Astrocyte of the cerebellum (primary cell): Measurements from ENCODE around the gene SLX9.
"Not testable (repeated sequence)": the region's sequence is repeated elsewhere in the genome, so short reads cannot be mapped to it uniquely, and the experiment has no call there.

Experiments used
- DNase-seq: peaks from one replicate; pipeline ENCODE4 v3.0.0-alpha.2; 2011; ENCODE audit warnings: low read depth
- H3K4me3 ChIP-seq: 2 replicates; pipeline ENCODE4 v1.5.1; 2011; ENCODE audit warnings: mild to moderate bottlenecking, low read depth, low read length, moderate library complexity
- in situ Hi-C: cut with HindIII; loops from 2 replicates; pipeline ENCODE4 v1.10.0; 2017; ENCODE audit warnings: low sequenced_read_pairs
- TF ChIP-seq, protein P1 (sequence below): IDR thresholded peaks from 2 replicates; pipeline ENCODE4 v1.5.1; 2012; ENCODE audit warnings: low read length, low read depth, moderate library complexity, mild to moderate bottlenecking; ENCODE audit errors: missing control alignments

SLX9 gene

DNA sequence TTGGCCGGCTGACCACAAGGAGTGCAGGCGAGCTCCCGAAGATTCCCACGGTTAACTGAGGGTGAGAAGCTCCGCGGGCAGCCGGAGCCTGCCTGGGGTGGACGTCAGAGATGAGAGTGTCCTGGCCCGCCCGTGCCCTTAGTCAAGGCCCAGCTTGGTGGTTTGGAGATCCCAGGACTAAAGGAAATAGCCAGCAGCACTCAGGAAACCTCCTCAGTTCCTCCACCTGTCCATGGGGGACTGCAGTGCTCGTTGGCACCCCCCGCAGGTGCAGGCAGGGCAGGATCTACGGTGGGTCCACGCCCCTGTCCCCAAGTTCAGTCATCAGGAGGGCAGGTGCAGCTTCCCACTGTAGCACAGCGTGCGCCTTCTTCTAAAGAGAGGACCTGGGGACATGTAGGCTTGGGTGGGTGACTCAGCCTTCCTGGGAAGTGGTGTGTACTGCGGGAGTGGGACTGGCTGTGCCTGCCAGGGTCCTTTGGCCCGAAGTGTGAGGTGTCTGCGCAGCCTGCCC lies 32.5 kb downstream of the SLX9 start:
- TF ChIP-seq, protein P1, sequence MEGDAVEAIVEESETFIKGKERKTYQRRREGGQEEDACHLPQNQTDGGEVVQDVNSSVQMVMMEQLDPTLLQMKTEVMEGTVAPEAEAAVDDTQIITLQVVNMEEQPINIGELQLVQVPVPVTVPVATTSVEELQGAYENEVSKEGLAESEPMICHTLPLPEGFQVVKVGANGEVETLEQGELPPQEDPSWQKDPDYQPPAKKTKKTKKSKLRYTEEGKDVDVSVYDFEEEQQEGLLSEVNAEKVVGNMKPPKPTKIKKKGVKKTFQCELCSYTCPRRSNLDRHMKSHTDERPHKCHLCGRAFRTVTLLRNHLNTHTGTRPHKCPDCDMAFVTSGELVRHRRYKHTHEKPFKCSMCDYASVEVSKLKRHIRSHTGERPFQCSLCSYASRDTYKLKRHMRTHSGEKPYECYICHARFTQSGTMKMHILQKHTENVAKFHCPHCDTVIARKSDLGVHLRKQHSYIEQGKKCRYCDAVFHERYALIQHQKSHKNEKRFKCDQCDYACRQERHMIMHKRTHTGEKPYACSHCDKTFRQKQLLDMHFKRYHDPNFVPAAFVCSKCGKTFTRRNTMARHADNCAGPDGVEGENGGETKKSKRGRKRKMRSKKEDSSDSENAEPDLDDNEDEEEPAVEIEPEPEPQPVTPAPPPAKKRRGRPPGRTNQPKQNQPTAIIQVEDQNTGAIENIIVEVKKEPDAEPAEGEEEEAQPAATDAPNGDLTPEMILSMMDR, result no peak
- H3K4me3 ChIP-seq, result no peak overlapping the region
- DNase-seq, result no peak
- in situ Hi-C loops, result no loop called here

DNA sequence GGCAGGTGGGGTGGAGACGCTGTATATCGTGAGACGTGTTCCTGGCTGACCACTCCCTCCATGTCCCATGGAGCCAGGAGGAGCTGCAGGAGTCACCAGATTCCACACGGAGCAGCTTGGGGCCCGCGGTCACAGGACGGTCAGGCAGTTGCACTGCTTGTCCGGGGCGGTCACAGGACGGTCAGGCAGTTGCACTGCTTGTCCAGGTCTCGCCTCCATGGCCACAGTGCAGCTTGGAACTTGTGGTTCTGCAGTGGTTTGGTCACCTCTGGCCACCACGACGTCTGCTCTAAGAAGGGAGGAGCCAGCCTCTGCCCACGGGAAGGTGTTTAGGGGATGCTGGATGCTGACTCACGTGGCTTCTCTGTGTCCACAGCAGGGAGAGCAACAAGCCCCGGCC lies 33.0 kb downstream of the SLX9 start:
- H3K4me3 ChIP-seq, result no peak overlapping the region
- in situ Hi-C loops, result no loop called here
- DNase-seq, result no peak
- TF ChIP-seq, protein P1, result no peak

DNA sequence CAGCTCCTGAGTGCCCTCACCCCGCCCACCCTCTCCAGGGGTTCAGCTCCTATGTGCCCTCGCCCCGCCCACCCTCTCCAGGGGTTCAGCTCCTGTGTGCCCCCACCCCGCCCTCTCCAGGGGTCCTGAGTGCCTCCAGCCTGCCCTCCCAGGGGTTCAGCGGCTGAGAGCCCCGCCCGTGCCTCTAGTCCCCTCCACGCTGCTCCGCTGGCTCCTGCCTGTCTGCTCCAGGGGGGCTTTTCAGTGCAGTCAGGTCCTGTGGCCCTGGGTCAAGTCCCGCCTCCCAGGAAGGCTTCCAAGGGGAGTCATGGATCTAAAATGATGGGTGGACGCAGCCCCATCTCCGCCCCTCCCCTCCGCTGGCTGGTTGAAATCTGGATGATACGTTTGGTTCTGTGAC lies 33.8 kb downstream of the SLX9 start:
- in situ Hi-C loops, result no loop called here
- DNase-seq, result no peak
- H3K4me3 ChIP-seq, result no peak overlapping the region
- TF ChIP-seq, protein P1, result no peak

DNA sequence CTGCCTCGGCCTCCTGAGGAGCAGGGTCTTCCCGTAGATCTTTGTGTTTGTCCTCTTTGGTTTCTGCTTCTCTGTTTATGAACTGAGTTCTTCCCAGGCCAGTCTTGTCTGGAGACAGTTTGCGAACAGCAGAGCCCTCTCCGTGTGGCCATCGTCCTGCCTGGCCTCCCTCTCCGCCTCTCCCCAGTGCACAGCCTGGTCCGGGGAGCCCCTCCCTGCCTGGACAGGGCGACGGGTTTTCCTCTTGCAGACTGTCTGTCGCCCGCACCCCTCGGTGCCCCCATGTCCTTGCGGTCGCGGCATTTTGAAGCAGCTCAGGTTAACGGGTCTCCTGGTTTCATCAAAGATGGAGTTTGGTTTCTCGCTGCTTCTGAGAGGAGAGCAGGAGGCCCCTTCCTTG lies 34.8 kb downstream of the SLX9 start:
- TF ChIP-seq, protein P1, result no peak
- no peak for DNase-seq
- in situ Hi-C loops, result no loop called here
- H3K4me3 ChIP-seq, result no peak overlapping the region

DNA sequence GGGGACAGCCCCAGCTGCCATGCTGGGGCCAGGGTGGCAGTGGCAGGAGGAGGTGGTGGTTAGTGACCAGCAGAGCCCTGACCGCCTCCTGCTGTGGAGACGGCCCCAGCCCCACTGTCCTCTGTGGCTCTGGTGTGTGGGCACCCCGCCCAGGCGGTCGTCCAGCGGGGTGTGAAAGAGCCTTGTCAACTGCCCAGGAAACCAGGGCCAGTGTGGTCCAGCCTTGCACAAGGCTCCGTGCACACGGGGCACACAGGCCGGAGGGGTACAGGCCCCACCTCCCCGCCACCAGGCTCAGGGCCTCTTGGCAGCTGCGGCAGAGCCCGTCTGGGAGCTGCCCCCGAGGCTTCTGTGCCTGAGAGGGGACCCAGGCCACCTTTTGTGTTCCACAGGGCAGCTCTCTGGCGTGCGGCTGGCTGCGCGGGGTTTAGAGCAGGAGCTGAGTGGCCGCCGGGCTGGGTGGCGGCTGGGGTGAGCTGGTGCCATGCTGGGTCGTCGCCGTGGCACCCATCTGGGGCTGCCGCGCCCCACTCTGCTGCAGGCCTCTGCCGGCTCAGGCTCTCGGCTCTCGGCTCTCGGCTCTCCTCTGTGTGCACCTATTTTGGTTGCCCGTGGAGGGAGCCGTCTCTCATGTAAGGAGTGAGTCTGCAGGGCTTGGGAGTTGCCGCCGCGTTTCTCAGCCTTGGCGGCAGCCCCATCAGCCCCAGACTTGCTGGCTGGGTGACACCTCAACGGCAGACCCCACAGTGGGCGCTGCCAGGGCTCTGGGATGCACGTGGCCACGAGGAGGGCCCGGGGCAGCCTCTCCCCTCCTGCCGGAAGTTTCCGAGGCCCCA lies 36.1 kb downstream of the SLX9 start:
- TF ChIP-seq, protein P1, result no peak
- in situ Hi-C loops, result no loop called here
- no peak for DNase-seq
- H3K4me3 ChIP-seq, result no peak overlapping the region

DNA sequence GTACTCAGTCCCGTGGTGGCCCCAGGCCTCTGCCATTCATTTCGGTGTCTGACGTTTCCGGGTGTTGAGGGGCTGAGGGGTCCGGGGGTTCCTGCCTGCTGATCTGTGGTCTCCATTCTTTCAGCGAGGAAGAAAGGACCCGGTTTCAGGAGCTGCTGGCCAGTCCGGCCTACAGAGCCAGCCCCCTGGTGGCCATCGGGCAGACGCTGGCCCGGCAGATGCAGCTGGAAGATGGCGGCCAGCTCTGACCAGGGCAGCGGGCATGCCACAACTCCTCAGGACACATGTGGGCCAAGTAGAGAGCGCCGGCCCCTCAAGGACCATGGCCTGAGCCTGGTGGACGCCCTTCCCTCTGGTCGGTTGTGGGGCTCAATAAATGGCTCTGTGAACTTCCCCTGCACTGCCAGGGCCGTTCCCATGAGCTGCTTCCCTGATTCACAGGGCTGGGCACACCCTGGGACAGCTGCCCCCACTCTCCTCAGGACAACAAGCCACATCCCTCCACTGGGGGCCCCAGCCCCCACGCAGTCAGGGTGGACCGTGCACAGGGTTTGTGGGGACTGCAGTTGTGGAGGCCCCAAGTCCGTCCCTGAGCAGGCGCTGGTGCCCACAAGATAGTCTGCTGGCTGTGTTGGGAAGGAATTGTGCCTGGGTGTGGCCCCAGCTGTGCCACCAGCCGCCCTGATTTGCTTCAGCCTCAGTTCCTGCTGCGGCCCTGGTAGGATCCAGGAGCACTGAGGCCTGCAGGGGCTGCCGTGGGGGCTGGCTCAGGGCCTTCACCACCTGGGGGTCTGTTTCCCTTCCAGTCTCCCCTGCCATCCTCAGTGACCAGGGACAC lies 36.9 kb downstream of the SLX9 start:
- DNase-seq, in situ Hi-C loops, H3K4me3 ChIP-seq: not testable (repeated sequence)
- TF ChIP-seq, protein P1, result peak; percentile 39
